Tibial artery (tissue), 4 donors: ENCODE results near the gene PCSK5.

Experiments used
- DNase-seq, 2 donors: peaks; one replicate each; pipeline ENCODE4 v3.0.0-alpha.2; 2019
- H3K27ac ChIP-seq, 2 donors: fragments of 200-600 bp; sonication (generic) in 1 of 2; 1 replicate in 1 of 2; 2 replicates in 1 of 2; pipeline ENCODE4 v1.5.1; 2018 to 2019; ENCODE audit warnings: mild to moderate bottlenecking in 1 of 2
- H3K27me3 ChIP-seq, 2 donors: fragments of 200-600 bp; sonication (generic) in 1 of 2; one replicate each; pipeline versions ENCODE4 v1.5.1 to v1.6.0; 2016 to 2019
- H3K36me3 ChIP-seq, 3 donors: fragments of 200-600 bp; sonication (generic) in 2 of 3; one replicate each; pipeline ENCODE4 v1.5.1; 2016 to 2019; ENCODE audit warnings: mild to moderate bottlenecking in 2 of 3
- H3K4me1 ChIP-seq, 4 donors: fragments of 200-600 bp; sonication (generic) in 2 of 4; 1 replicate in 3 of 4; 2 replicates in 1 of 4; pipeline ENCODE4 v1.5.1; 2016 to 2019
- H3K4me3 ChIP-seq, 2 donors: fragments of 200-600 bp; sonication (generic) in 1 of 2; 1 replicate in 1 of 2; 2 replicates in 1 of 2; pipeline ENCODE4 v1.5.1; 2018 to 2019; ENCODE audit warnings: mild to moderate bottlenecking in 2 of 2
- H3K9me3 ChIP-seq, 3 donors: fragments of 200-600 bp; sonication (generic) in 1 of 3; one replicate each; pipeline ENCODE4 v1.5.1; 2016 to 2019
- CTCF ChIP-seq, 2 experiments: fragments of 200-600 bp in 1 of 2; fragments of 450-650 bp in 1 of 2; IDR thresholded peaks; one replicate each; pipeline ENCODE4 v1.5.1; 2017 to 2019; ENCODE audit warnings: antibody characterized with exemption in 2 of 2, mild to moderate bottlenecking in 1 of 2, moderate library complexity in 1 of 2
- intact Hi-C: fragments of 100-400 bp; cut with DNase I; formaldehyde crosslinking; loops from one replicate; pipeline ENCODE4 v1.15.0; 2023; ENCODE audit warnings: low total_unique reads

Gene PCSK5

GRCh38 chr9:76218117-76218885, 327.8 kb downstream of the PCSK5 start:
- peaks cover 0 to 4% of the 10 kb centered on the region in 2 donors for H3K27me3 ChIP-seq
- TF ChIP-seq CTCF (IDR thresholded peaks at IDR 0.05): no peak
- no peak overlapping the region for H3K27ac ChIP-seq
- intact Hi-C loops: no loop called here
- DNase-seq: no peak
- H3K4me1 ChIP-seq: peaks cover 0 to 7% (median 6%) of the 10 kb centered on the region in 4 donors
- no peaks in the 10 kb centered on the region for H3K36me3 ChIP-seq
- no peaks in the 10 kb centered on the region for H3K9me3 ChIP-seq
- no peak overlapping the region for H3K4me3 ChIP-seq

GRCh38 chr9:76218886-76219445, 328.5 kb downstream of the PCSK5 start:
- H3K27me3 ChIP-seq: peaks cover 0 to 4% of the 10 kb centered on the region in 2 donors
- no peak overlapping the region for H3K27ac ChIP-seq
- no peaks in the 10 kb centered on the region for H3K9me3 ChIP-seq
- H3K36me3 ChIP-seq: no peaks in the 10 kb centered on the region
- no peak overlapping the region for H3K4me3 ChIP-seq
- peaks cover 0 to 7% (median 6%) of the 10 kb centered on the region in 4 donors for H3K4me1 ChIP-seq
- intact Hi-C loops: no loop called here
- DNase-seq: no peak
- no peak for TF ChIP-seq CTCF (IDR thresholded peaks at IDR 0.05)

- no peak overlapping the region for H3K27ac ChIP-seq
- intact Hi-C loops: no loop called here
- TF ChIP-seq CTCF (IDR thresholded peaks at IDR 0.05): peak; percentile 7 to 12
- DNase-seq: no peak
- peaks cover 0 to 4% of the 10 kb centered on the region in 2 donors for H3K27me3 ChIP-seq
- no peak overlapping the region for H3K4me3 ChIP-seq
- no peaks in the 10 kb centered on the region for H3K36me3 ChIP-seq
- H3K9me3 ChIP-seq: no peaks in the 10 kb centered on the region
- peaks cover 0 to 7% (median 6%) of the 10 kb centered on the region in 4 donors for H3K4me1 ChIP-seq
These were observed 329.2 kb downstream of the PCSK5 start for GRCh38 chr9:76219560-76220151.

GRCh38 chr9:76221423-76221822, 330.9 kb downstream of the PCSK5 start:
- intact Hi-C loops: no loop called here
- Histone ChIP-seq H3K36me3 (no peaks in the 10 kb centered on the region), H3K27me3 (peaks cover 0 to 4% of the 10 kb centered on the region in 2 donors), H3K4me1 (peaks cover 0 to under 1% (median 0%) of the 10 kb centered on the region in 4 donors), H3K4me3 (no peak overlapping the region), H3K9me3 (no peaks in the 10 kb centered on the region), H3K27ac (no peak overlapping the region)
- TF ChIP-seq CTCF (IDR thresholded peaks at IDR 0.05): no peak
- no peak for DNase-seq

- Histone ChIP-seq H3K4me1 (no peaks in the 10 kb centered on the region), H3K27me3 (no peaks in the 10 kb centered on the region), H3K27ac (no peak overlapping the region), H3K36me3 (no peaks in the 10 kb centered on the region), H3K9me3 (no peaks in the 10 kb centered on the region), H3K4me3 (no peak overlapping the region)
- intact Hi-C loops: no loop called here
- no peak for TF ChIP-seq CTCF (IDR thresholded peaks at IDR 0.05)
- no peak for DNase-seq
These were observed 333.4 kb downstream of the PCSK5 start for GRCh38 chr9:76223749-76224340.
